Central memory CD8-positive, alpha-beta T cell (primary cell): Measurements from ENCODE around the gene NAALADL2.

Experiments used
- ATAC-seq: fragments of 150-1000 bp; cut with Tn5 transposase; replicated peaks from 2 replicates; pipeline ENCODE4 v1.10.0; 2022; ENCODE audit warnings: mild to moderate bottlenecking, moderate FRiP score, moderate number of reproducible peaks; ENCODE audit not compliant: poor library complexity, severe bottlenecking; ENCODE audit errors: extremely low read depth
- DNase-seq, 2 donors: peaks; one replicate each; pipeline ENCODE4 v3.0.0; 2021; ENCODE audit warnings: low spot score in 2 of 2
- H3K27ac Mint-ChIP-seq: one replicate; pipeline ENCODE4 v1.8.0; 2022; ENCODE audit warnings: low read depth, mild to moderate bottlenecking, moderate library complexity, mixed read lengths
- H3K27me3 Mint-ChIP-seq: one replicate; pipeline ENCODE4 v1.8.0; 2022; ENCODE audit warnings: mixed read lengths
- H3K36me3 Mint-ChIP-seq: one replicate; pipeline ENCODE4 v1.8.0; 2022; ENCODE audit warnings: mild to moderate bottlenecking, moderate library complexity, mixed read lengths; ENCODE audit not compliant: insufficient read depth
- H3K4me1 Mint-ChIP-seq: one replicate; pipeline ENCODE4 v1.8.0; 2022; ENCODE audit warnings: mixed read lengths
- H3K4me3 Mint-ChIP-seq: one replicate; pipeline ENCODE4 v1.8.0; 2022; ENCODE audit warnings: mild to moderate bottlenecking, moderate library complexity, mixed read lengths
- H3K9me3 Mint-ChIP-seq: one replicate; pipeline ENCODE4 v1.8.0; 2022; ENCODE audit warnings: mixed read lengths

The NAALADL2 gene

GRCh38 chr3:175477651-175478224 is 618.6 kb downstream of the NAALADL2 start:
- Mint-ChIP-seq H3K36me3 (no peaks in the 10 kb centered on the region), H3K9me3 (peaks cover 11% of the 10 kb centered on the region), H3K27ac (no peak overlapping the region), H3K4me1 (no peaks in the 10 kb centered on the region), H3K4me3 (no peak overlapping the region), H3K27me3 (no peaks in the 10 kb centered on the region)
- no peak for DNase-seq
- ATAC-seq, result no peak

- Mint-ChIP-seq H3K9me3 (peaks cover 11% of the 10 kb centered on the region), H3K4me3 (no peak overlapping the region), H3K27me3 (no peaks in the 10 kb centered on the region), H3K36me3 (no peaks in the 10 kb centered on the region), H3K4me1 (no peaks in the 10 kb centered on the region), H3K27ac (no peak overlapping the region)
- DNase-seq, result no peak
- ATAC-seq, result no peak
These were observed 619.2 kb downstream of the NAALADL2 start for GRCh38 chr3:175478301-175478700.

- Mint-ChIP-seq H3K9me3 (peaks cover 11% of the 10 kb centered on the region), H3K27ac (no peak overlapping the region), H3K4me1 (no peaks in the 10 kb centered on the region), H3K36me3 (no peaks in the 10 kb centered on the region), H3K4me3 (no peak overlapping the region), H3K27me3 (no peaks in the 10 kb centered on the region)
- ATAC-seq (no peak), DNase-seq (no peak)
These were observed 620.0 kb downstream of the NAALADL2 start for GRCh38 chr3:175479175-175479574.

GRCh38 chr3:175479800-175480199 is 620.7 kb downstream of the NAALADL2 start:
- Mint-ChIP-seq H3K9me3 (peaks cover 11% of the 10 kb centered on the region), H3K27me3 (no peaks in the 10 kb centered on the region), H3K36me3 (no peaks in the 10 kb centered on the region), H3K4me1 (no peaks in the 10 kb centered on the region), H3K4me3 (no peak overlapping the region), H3K27ac (no peak overlapping the region)
- ATAC-seq (no peak), DNase-seq (no peak)

GRCh38 chr3:175484666-175485065 is 625.5 kb downstream of the NAALADL2 start:
- H3K27ac Mint-ChIP-seq, result no peak overlapping the region

GRCh38 chr3:175485436-175485835 is 626.3 kb downstream of the NAALADL2 start:
- DNase-seq, result no peak
- Mint-ChIP-seq H3K36me3 (no peaks in the 10 kb centered on the region), H3K27me3 (no peaks in the 10 kb centered on the region), H3K9me3 (peaks cover 8% of the 10 kb centered on the region), H3K4me1 (no peaks in the 10 kb centered on the region), H3K27ac (no peak overlapping the region), H3K4me3 (no peak overlapping the region)
- no peak for ATAC-seq

More at GRCh38 chr3:175484666-175485065, 625.5 kb downstream of the NAALADL2 start:
- no peak for ATAC-seq
- no peak for DNase-seq
- no peaks in the 10 kb centered on the region for H3K36me3 Mint-ChIP-seq
- H3K9me3 Mint-ChIP-seq, result peaks cover 11% of the 10 kb centered on the region
- H3K4me1 Mint-ChIP-seq, result no peaks in the 10 kb centered on the region
- no peak overlapping the region for H3K4me3 Mint-ChIP-seq
- no peaks in the 10 kb centered on the region for H3K27me3 Mint-ChIP-seq

- Mint-ChIP-seq H3K27ac (no peak overlapping the region), H3K4me3 (no peak overlapping the region), H3K4me1 (no peaks in the 10 kb centered on the region), H3K27me3 (no peaks in the 10 kb centered on the region), H3K9me3 (peaks cover 8% of the 10 kb centered on the region), H3K36me3 (no peaks in the 10 kb centered on the region)
- no peak for ATAC-seq
- DNase-seq, result no peak
These were observed 627.1 kb downstream of the NAALADL2 start for GRCh38 chr3:175486255-175486654.

- H3K4me3 Mint-ChIP-seq, result no peak overlapping the region
- H3K27me3 Mint-ChIP-seq, result no peaks in the 10 kb centered on the region
- no peaks in the 10 kb centered on the region for H3K36me3 Mint-ChIP-seq
- no peaks in the 10 kb centered on the region for H3K4me1 Mint-ChIP-seq
- no peak for ATAC-seq
- no peak overlapping the region for H3K27ac Mint-ChIP-seq
- no peak for DNase-seq
- peaks cover 8% of the 10 kb centered on the region for H3K9me3 Mint-ChIP-seq
These were observed 630.3 kb downstream of the NAALADL2 start for GRCh38 chr3:175489406-175489805.

- Mint-ChIP-seq H3K27ac (no peak overlapping the region), H3K4me3 (no peak overlapping the region)
These were observed 634.2 kb downstream of the NAALADL2 start for GRCh38 chr3:175493301-175493700.

GRCh38 chr3:175495331-175495730 is 636.2 kb downstream of the NAALADL2 start:
- Mint-ChIP-seq H3K36me3 (no peaks in the 10 kb centered on the region), H3K9me3 (peaks cover 5% of the 10 kb centered on the region), H3K4me1 (no peaks in the 10 kb centered on the region), H3K27me3 (no peaks in the 10 kb centered on the region), H3K4me3 (no peak overlapping the region), H3K27ac (no peak overlapping the region)
- no peak for ATAC-seq
- DNase-seq, result no peak

More at GRCh38 chr3:175493301-175493700, 634.2 kb downstream of the NAALADL2 start:
- ATAC-seq, result no peak
- DNase-seq, result no peak
- no peaks in the 10 kb centered on the region for H3K27me3 Mint-ChIP-seq
- H3K4me1 Mint-ChIP-seq, result no peaks in the 10 kb centered on the region
- no peaks in the 10 kb centered on the region for H3K36me3 Mint-ChIP-seq
- H3K9me3 Mint-ChIP-seq, result peaks cover 5% of the 10 kb centered on the region

- no peak overlapping the region for H3K27ac Mint-ChIP-seq
- H3K27me3 Mint-ChIP-seq, result no peaks in the 10 kb centered on the region
- H3K4me1 Mint-ChIP-seq, result no peaks in the 10 kb centered on the region
- ATAC-seq, result no peak
- no peaks in the 10 kb centered on the region for H3K36me3 Mint-ChIP-seq
- no peak overlapping the region for H3K4me3 Mint-ChIP-seq
- H3K9me3 Mint-ChIP-seq, result peaks cover 32% of the 10 kb centered on the region
- DNase-seq, result no peak
These were observed 643.0 kb downstream of the NAALADL2 start for GRCh38 chr3:175502155-175502554.

- Mint-ChIP-seq H3K9me3 (peaks cover 17% of the 10 kb centered on the region), H3K4me1 (no peaks in the 10 kb centered on the region), H3K27me3 (no peaks in the 10 kb centered on the region), H3K36me3 (no peaks in the 10 kb centered on the region), H3K27ac (no peak overlapping the region), H3K4me3 (no peak overlapping the region)
- no peak for ATAC-seq
- DNase-seq, result no peak
These were observed 652.2 kb downstream of the NAALADL2 start for GRCh38 chr3:175511219-175511785.

GRCh38 chr3:175512700-175513099 is 653.6 kb downstream of the NAALADL2 start:
- Mint-ChIP-seq H3K27me3 (no peaks in the 10 kb centered on the region), H3K9me3 (peaks cover 15% of the 10 kb centered on the region), H3K36me3 (no peaks in the 10 kb centered on the region), H3K4me1 (no peaks in the 10 kb centered on the region), H3K4me3 (no peak overlapping the region), H3K27ac (no peak overlapping the region)
- DNase-seq, result no peak
- no peak for ATAC-seq
